BLaER1 treated with 17β-estradiol and CSF1 and Interleukin-3, amounts not matched to agents 10 nM and 100 nM (cell line): ENCODE data around the gene MAPK8IP3.

Experiments
- H3K27ac ChIP-seq, 11 experiments: shearing (Covaris generic); formaldehyde crosslinking; 2 replicates each; pipeline ENCODE4 v1.8.1; 2022
- H3K27me3 ChIP-seq, 11 experiments: shearing (Covaris generic); formaldehyde crosslinking; 2 replicates each; pipeline ENCODE4 v1.8.1; 2022
- H3K36me3 ChIP-seq, 11 experiments: shearing (Covaris generic); formaldehyde crosslinking; 2 replicates each; pipeline ENCODE4 v1.8.1; 2022
- H3K4me1 ChIP-seq, 10 experiments: shearing (Covaris generic); formaldehyde crosslinking; 2 replicates each; pipeline ENCODE4 v1.8.1; 2022
- H3K4me2 ChIP-seq, 11 experiments: shearing (Covaris generic); formaldehyde crosslinking; 2 replicates each; pipeline ENCODE4 v1.8.1; 2022
- H3K4me3 ChIP-seq, 10 experiments: shearing (Covaris generic); formaldehyde crosslinking; 2 replicates each; pipeline ENCODE4 v1.8.1; 2022
- H3K9ac ChIP-seq, 11 experiments: shearing (Covaris generic); formaldehyde crosslinking; 2 replicates each; pipeline ENCODE4 v1.8.1; 2022
- H3K9me3 ChIP-seq, 11 experiments: shearing (Covaris generic); formaldehyde crosslinking; replicated peaks in 1 of 11; 2 replicates each; pipeline ENCODE4 v1.8.1; 2022
- H4K20me1 ChIP-seq, 11 experiments: shearing (Covaris generic); formaldehyde crosslinking; 2 replicates each; pipeline ENCODE4 v1.8.1; 2022
- Cebpa-rat ChIP-seq, 11 experiments: shearing (Covaris generic); IDR thresholded peaks; 2 replicates each; pipeline ENCODE4 v1.8.1; 2022

The MAPK8IP3 gene

GRCh38 chr16:1743376-1744337 is 37.7 kb downstream of the MAPK8IP3 start:
- no peak for TF ChIP-seq Cebpa-rat (IDR thresholded peaks at IDR 0.05)
- Histone ChIP-seq H3K36me3 (peaks cover 72 to 89% (median 85%) of the 10 kb centered on the region in 11 experiments), H3K4me3 (no peak overlapping the region), H3K4me1 (peaks cover 0 to 19% (median 12%) of the 10 kb centered on the region in 10 experiments; a peak in 11 of 20 replicates), H4K20me1 (peaks cover 32 to 80% (median 53%) of the 10 kb centered on the region in 11 experiments; a peak in 18 of 22 replicates), H3K4me2 (0 out of 22 replicates have a peak overlapping the region, but pooled peaks of 1 of the 11 experiments have one; percentile 34), H3K9me3 (peaks cover 0 to 14% (median 12%) of the 10 kb centered on the region in 11 experiments; a peak in 15 of 22 replicates), H3K27me3 (no peaks in the 10 kb centered on the region), H3K9ac (peak overlapping the region in 5 of 11 experiments; percentile 5 to 29 (median 9); a peak in 4 of 22 replicates), H3K27ac (peak overlapping the region in 2 of 11 experiments; percentile 2 to 16; a peak in 2 of 22 replicates)

DNA sequence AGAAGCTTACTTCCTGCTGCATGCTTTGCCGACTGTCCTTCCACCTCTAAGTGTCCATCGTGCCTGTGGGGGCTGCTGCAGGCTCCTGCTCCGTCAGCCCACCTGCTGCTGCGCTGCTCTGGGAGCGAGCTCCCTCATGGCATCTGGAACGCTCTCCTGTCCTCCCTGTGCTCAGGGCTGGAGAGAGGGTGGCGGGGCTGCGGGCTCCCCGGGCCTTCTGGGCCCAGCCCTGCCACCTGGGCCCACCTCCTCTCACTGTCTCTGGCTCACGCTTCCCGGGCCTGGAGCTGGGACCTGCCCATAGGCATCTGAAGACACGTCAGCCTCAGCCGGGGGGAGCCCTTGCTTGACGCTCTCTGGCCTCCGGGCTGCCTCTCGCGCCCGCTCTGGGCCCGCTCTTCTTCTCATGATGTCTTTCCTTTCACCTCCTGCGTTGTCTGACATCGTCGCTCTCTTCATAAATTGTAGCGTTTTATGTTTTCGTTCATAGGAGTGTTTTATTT is 38.4 kb downstream of the MAPK8IP3 start:
- Histone ChIP-seq H3K4me2 (0 out of 22 replicates have a peak overlapping the region, but pooled peaks of 1 of the 11 experiments have one; percentile 34), H3K4me3 (no peak overlapping the region), H3K27me3 (no peaks in the 10 kb centered on the region), H3K4me1 (peaks cover 0 to 19% (median 12%) of the 10 kb centered on the region in 10 experiments; a peak in 11 of 20 replicates), H3K9me3 (peaks cover 0 to 6% (median 4%) of the 10 kb centered on the region in 11 experiments; a peak in 11 of 22 replicates), H4K20me1 (peaks cover 32 to 87% (median 56%) of the 10 kb centered on the region in 11 experiments; a peak in 19 of 22 replicates), H3K27ac (peak overlapping the region in 1 of 11 experiments; percentile 16; a peak in 2 of 22 replicates), H3K36me3 (peaks cover 80 to 97% (median 92%) of the 10 kb centered on the region in 11 experiments), H3K9ac (peak overlapping the region in 4 of 11 experiments; percentile 5 to 29 (median 15); a peak in 3 of 22 replicates)
- TF ChIP-seq Cebpa-rat (IDR thresholded peaks at IDR 0.05), result no peak

- H3K27me3 ChIP-seq, result no peaks in the 10 kb centered on the region
- no peak overlapping the region for H3K4me3 ChIP-seq
- peaks cover 86 to 100% (median 97%) of the 10 kb centered on the region in 11 experiments for H3K36me3 ChIP-seq
- peak overlapping the region in 2 of 11 experiments; percentile 0 to 18; a peak in 2 of 22 replicates for H3K27ac ChIP-seq
- H3K9ac ChIP-seq, result peak overlapping the region in 5 of 11 experiments; percentile 1 to 21 (median 11); a peak in 3 of 22 replicates
- peaks cover 0 to 19% (median 12%) of the 10 kb centered on the region in 10 experiments; a peak in 11 of 20 replicates for H3K4me1 ChIP-seq
- peak overlapping the region in 6 of 11 experiments; percentile 11 to 39 (median 25); a peak in 10 of 22 replicates for H3K4me2 ChIP-seq
- peaks cover 32 to 91% (median 60%) of the 10 kb centered on the region in 11 experiments; a peak in 19 of 22 replicates for H4K20me1 ChIP-seq
- TF ChIP-seq Cebpa-rat (IDR thresholded peaks at IDR 0.05), result no peak
- no peaks in the 10 kb centered on the region for H3K9me3 ChIP-seq
Measured at GRCh38 chr16:1745181-1745899, 39.3 kb downstream of the MAPK8IP3 start.

GRCh38 chr16:1745900-1746692 is 40.1 kb downstream of the MAPK8IP3 start:
- Histone ChIP-seq H3K36me3 (peaks cover 86 to 100% (median 97%) of the 10 kb centered on the region in 11 experiments), H3K4me3 (no peak overlapping the region), H3K27me3 (no peaks in the 10 kb centered on the region), H3K4me2 (peak overlapping the region in 4 of 11 experiments; percentile 20 to 39 (median 30); a peak in 4 of 22 replicates), H3K9ac (peak overlapping the region in 3 of 11 experiments; percentile 10 to 21 (median 11); a peak in 3 of 22 replicates), H3K9me3 (no peaks in the 10 kb centered on the region), H4K20me1 (peaks cover 26 to 91% (median 56%) of the 10 kb centered on the region in 11 experiments; a peak in 19 of 22 replicates), H3K27ac (peak overlapping the region in 3 of 11 experiments; percentile 0 to 18 (median 4); a peak in 3 of 22 replicates), H3K4me1 (peaks cover 0 to 19% (median 12%) of the 10 kb centered on the region in 10 experiments; a peak in 11 of 20 replicates)
- TF ChIP-seq Cebpa-rat (IDR thresholded peaks at IDR 0.05), result no peak

- Histone ChIP-seq H4K20me1 (peaks cover 23 to 91% (median 54%) of the 10 kb centered on the region in 11 experiments; a peak in 20 of 22 replicates), H3K9me3 (no peaks in the 10 kb centered on the region), H3K27ac (no peak overlapping the region), H3K36me3 (peaks cover 86 to 100% (median 97%) of the 10 kb centered on the region in 11 experiments), H3K4me3 (no peak overlapping the region), H3K4me1 (peaks cover 0 to 19% (median 12%) of the 10 kb centered on the region in 10 experiments; a peak in 11 of 20 replicates), H3K9ac (no peak overlapping the region), H3K4me2 (no peak overlapping the region), H3K27me3 (no peaks in the 10 kb centered on the region)
- no peak for TF ChIP-seq Cebpa-rat (IDR thresholded peaks at IDR 0.05)
Measured at GRCh38 chr16:1746693-1747195, 40.7 kb downstream of the MAPK8IP3 start.

- Histone ChIP-seq H3K27ac (no peak overlapping the region), H3K9ac (no peak overlapping the region), H3K4me1 (peaks cover 0 to 19% (median 12%) of the 10 kb centered on the region in 10 experiments; a peak in 11 of 20 replicates), H3K4me3 (no peak overlapping the region), H3K36me3 (peaks cover 96 to 100% (median 100%) of the 10 kb centered on the region in 11 experiments), H3K9me3 (no peaks in the 10 kb centered on the region), H4K20me1 (peaks cover 13 to 93% (median 51%) of the 10 kb centered on the region in 11 experiments; a peak in 20 of 22 replicates), H3K27me3 (no peaks in the 10 kb centered on the region), H3K4me2 (no peak overlapping the region)
- no peak for TF ChIP-seq Cebpa-rat (IDR thresholded peaks at IDR 0.05)
Measured at GRCh38 chr16:1747934-1748333, 41.9 kb downstream of the MAPK8IP3 start.
